GM21423 (cell line): ENCODE results near the gene PDCD10.

Experiments used
- ATAC-seq: cut with Tn5 transposase; IDR thresholded peaks from one replicate; pipeline ENCODE4 v1.9.1; 2021; ENCODE audit warnings: mild to moderate bottlenecking, moderate library complexity; ENCODE audit not compliant: unreplicated experiment

PDCD10 gene

DNA sequence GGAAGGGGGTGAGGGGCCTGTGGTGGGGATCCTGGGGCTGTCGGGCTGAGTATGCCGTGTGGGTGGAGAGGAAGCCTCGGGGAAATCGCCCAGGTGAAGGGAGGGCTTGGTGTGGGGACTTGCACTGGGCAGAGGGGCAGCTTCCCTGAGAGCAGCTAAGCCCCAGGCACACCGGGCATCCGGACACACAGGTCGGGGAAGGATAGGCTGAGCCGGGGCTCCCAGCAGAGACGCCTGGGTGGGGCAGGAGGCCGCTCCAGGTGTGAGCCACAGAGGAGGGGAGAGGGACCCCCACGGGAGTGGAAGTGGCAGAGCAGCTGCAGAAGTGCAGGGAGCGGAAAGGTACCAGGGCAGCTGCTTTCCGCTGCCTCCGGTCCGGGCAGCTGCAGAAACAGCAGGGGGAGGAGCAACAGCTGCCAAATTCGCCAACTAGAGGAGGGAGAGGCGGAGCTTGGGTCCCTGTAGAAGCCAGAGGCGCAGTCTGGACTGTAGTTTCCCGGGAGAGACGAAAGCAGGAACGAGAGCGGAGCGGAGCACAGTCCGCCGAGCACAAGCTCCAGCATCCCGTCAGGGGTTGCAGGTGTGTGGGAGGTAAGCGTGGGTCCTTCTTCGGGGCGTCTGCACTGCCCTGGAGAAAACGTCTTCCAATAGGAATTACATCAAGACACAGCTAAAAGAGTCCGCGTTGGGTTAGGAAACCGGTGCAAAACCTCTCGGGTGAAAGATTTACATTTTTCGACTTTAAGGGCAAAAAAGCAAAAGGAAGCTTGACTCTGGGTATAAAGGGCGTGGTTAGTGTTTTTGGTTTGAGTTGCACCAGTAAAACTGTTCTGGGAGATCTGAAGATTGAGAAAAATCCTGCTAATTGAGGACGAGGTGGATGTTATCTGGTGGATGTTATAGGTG, 794 bp upstream of the PDCD10 start, which contains the start of gene SERPINI1:
TSS of gene SERPINI1 (plus strand) at position 489 of the 906 bp plus-strand sequence. CDS start 53,408 bp downstream, outside the sequence.
- peak; percentile 59 for ATAC-seq

DNA sequence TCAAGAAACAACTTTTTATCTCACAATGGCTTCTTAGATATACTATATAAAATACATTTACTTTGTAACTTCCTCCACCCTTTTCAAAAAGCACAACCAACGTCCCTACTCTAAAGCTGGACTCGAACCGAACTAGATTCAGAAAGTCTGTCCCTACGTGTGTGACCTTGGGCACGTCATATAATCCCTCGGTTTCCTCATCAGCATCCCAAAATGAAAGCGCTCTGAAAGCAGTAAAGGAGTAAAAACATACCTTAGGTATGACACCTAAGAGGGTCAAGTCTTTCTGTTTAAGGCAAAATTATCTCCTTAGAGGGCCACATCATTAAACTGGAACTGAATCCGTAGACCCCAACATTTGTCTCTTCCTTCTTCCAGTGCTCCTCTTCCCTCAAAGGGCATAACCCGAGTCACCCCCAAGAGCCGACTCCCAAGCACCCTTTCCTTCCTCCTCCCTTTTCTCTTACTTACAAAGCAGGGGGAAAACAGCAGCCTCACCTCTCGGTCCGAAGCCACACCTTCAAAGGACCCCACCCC, 663 bp downstream of the PDCD10 start:
- no peak for ATAC-seq

DNA sequence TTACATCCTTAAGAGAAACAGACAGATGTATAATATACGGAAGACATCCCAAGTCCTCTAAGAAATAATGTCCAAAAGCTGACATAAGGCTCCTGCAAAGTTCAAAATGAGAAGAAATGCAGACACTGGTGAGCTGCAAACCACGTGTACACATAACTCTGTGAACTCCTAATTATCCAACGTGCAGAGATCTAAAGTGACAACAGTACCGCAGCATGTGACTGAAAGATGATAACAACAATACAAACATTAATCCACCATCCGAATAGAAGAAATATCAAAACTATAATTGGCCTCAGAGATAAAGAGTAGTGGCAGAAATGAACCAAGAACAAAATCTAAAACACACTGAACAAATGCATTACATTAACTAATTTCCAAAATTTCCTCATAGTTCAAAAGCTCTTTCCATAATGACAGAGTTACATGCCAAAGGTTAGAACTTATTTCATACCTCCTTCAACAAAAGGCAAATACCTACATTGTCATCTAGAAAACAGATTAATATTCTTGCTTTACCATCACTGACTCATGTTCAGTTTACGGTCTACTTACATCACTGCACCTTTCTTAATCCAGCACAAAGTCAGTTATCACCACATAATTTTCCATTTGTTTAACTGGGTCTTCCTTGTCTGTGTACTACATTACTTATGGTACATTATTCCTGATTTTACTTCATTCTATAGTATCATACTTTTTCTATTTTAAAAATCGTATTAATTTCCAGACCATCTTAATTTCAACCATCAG, 2.2 kb downstream of the PDCD10 start:
- no peak for ATAC-seq

DNA sequence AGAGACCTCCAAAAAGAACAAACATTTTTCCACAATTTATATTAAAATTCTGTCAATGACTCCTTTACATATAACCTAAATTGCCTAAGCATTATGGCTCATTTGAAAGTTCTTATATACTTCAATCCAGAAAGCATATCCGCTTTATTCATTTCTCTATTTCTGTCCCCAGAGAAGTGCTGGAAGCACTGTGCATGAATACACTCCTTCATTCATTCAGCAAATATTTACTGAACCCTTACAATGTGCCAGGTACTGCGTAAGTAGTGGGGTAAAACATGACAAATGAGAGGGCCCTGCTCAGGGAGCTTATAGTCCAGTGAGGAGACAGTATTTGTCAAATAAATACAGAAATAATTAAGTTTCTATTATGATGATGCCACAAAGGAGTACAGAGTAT, 3.3 kb downstream of the PDCD10 start:
- no peak for ATAC-seq

DNA sequence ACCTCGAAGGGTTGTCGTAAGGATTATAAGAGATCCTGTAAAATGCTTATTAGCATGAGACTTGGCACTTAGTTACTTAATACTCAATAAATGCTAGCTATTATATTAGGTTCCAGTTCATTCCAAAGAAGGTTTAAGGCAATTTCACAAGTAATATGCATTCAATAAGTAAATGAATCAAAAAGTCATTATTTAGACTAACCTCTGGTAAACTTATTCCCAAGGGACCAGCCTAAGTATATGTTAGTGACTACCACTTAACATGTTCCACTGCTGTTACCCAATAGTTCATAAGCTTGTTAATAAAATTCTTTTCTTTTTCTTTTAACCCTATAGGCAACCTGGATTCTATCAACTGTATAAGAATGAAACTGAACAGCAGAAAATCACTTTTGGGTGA, 5.1 kb downstream of the PDCD10 start:
- ATAC-seq: no peak

DNA sequence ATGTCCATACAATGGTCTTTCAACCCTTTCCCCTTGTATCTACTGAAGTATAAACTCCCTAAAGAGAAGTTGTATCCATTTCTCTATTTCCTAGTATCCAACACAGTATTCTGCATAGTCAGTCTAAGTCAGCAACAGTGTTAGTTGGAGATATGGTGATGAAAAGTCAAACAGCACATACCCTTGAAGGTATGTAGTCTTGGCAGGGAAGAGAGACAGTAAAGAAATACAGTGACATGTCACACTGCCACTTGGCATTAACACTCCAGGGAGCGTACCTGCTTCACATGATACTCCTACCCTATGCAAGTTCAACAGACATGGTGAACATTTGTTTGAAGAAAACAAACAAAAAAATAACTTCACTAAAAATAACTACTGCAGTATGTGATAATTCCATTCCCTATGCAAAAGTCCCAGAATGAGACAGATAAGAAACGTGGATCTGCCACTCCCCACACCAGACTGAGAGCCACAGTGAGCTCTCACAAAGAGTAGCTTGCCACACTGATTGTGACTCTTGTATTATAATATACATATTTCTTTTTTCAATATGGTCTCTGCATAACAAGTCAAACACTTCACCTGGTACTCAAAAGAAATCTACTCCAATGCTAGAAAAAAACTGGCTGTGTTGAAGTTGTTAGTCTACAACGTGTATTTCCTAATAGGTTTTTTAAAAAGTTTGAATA, 5.9 kb downstream of the PDCD10 start:
- ATAC-seq: no peak

DNA sequence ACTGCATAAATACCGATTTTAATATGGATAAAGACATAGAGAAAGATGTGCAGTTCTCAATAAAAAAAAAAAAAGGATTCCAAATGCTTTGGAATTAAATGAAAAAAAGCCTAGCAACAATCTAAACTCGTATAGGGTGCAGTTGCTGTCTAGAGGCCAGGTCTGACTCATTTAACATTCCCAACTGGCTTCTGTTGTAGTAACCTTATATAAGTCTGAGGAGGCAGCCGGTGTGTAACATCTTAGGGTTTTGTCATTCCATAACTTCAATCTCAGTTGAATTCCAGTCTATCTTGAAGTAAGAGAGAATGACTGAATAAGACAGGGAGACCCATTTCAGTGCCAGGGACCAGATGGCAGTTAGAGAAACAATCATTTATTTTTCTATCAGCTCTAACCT, 6.5 kb downstream of the PDCD10 start:
- ATAC-seq: no peak

DNA sequence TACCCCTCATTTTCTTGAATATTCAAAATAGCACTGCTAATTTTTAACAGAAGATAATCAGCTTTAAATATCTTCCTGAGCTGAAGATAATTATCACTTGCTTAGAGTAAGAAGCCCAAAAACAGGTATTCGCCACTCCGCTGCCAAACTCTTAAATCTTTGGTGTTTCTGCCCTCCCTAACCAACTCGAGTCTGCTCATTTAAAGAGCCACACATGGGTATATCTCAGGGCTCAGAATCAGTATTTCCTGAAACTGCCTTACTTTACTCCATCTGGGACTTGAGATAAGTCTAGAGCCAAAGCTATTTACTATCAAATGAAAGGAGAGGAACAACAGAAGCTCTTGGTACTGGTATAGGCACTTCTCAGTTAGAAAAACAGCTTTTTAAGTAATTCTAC, 10.8 kb downstream of the PDCD10 start:
- no peak for ATAC-seq

DNA sequence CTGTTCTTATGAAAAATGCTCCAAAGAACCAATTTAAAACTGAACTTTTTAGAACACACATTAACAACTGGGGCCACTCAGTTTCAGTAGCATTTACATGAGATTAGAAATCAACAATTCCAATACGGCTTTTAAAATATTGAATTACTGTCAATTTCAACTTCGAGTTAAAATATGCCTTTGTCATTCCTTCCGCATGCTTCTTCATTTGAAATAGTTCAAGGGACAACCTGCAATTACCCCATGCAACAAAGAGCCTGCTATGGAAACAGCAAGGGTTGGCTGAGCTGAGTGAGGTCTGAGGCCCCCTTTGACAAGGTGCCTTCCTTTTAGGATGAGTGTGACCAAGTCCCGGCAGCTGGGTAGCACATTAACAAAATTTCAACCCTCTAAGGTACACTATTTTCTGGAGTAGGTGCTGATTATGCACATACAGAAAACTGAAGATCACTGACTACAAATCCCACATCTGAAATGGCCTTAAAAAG, 11.6 kb downstream of the PDCD10 start:
- ATAC-seq: no peak

DNA sequence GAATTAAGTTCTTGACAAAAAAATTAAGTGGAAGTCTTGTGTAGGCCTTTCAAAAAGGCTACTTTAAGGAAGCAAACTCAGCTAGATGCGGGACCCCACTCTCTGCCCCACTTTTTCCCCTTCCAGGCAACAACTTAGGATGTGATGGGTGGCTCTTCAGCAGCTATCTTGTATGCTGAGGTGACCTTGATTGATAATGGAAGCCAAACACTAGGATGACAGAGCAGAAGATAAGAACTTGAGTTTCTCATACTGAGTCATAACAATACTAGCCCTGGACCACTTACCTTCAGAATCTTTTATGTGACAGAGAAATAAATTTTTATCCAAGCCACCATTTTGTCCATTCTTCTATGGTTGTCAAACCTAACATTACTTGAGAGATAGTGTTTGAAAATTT, 16.1 kb downstream of the PDCD10 start:
- ATAC-seq: no peak

DNA sequence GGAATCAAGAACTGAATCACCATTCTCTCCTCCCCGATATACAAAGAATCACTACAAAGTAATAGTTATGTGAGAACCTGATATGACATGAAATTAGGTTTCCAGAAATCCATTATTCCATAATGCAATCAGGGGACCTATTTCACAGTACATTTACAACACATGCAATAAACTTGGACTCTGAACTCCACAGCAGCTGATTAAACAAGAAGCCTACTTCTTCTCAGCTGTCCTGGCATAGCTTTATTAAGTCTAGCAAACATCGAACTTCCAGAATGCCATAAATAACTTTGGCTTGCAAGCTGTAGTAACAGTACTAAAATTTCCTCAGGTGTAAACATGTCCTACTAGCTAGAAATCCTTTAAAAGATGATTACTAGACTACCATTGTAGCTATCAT, 17.8 kb downstream of the PDCD10 start:
- ATAC-seq: no peak

DNA sequence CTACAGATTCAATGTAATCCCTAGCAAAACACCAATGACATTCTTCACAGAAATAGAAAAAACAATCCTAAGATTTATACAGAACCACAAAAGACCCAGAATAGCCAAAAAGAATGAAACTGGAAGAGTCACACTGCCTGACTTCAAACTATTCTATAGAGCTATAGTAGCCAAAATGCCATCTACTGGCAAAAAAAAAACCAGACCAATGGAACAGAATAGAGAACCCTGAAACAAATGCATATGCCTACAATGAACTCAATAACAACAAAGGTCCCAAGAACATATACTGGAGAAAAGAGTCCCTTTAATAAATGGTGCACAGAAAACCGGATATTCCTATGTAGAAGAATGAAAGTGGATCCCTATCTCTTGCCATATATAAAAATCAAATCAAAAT, 19.8 kb downstream of the PDCD10 start:
- no peak for ATAC-seq

DNA sequence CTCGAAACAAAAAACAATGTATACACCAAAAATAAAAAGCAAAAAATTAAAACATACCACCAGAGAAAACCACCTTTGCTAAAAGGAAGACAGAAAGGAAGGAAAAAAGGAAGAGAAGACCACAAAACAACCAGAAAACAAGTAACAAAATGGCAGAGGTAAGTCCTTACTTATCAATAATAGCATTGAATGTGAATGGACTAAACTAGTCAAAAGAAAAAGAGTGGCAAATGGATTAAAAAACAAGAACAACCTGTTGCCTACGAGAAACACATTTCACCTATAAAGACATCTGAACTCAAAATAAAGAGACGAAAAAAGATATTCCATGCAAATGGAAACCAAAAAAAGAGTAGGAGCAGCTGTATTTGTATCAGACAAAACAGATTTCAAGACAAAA, 22.2 kb downstream of the PDCD10 start:
- no peak for ATAC-seq

DNA sequence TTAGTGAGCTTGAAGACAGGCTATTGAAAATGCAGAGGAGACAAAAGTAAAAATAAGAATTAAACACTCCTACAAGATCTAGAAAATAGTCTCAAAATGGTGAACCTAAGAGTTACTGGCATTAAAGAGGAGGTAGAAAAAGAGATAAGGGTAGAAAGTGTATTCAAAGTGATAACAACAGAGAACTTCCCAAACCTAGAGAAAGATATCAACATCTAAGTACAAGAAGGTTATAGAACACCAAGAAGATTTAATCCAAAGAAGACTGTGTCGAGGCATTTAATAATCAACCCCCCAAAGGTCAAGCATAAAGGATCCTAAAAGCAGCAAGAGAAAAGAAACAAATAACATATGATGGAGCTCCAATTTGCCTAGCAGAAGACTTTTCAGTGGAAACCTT, 23.3 kb downstream of the PDCD10 start:
- ATAC-seq: no peak

DNA sequence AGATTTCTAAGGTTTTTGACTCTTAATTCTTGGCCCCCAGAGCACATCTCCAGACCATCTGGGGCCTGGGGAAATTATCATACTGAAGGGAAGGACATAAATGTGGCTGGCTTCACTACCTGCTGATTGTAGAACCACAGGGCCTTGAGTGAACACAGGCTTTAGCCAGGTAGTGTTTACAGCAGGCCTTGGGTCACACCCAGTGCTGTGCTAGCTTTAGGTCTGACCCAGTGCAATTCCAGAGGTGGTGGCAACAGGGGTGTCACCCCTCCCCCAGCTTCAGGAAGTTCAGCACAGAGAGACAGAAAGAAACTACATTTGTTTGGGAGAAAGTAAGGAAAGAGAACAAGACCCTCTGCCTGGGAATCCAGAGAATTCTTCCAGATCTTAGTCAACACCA, 24.1 kb downstream of the PDCD10 start:
- ATAC-seq: no peak

DNA sequence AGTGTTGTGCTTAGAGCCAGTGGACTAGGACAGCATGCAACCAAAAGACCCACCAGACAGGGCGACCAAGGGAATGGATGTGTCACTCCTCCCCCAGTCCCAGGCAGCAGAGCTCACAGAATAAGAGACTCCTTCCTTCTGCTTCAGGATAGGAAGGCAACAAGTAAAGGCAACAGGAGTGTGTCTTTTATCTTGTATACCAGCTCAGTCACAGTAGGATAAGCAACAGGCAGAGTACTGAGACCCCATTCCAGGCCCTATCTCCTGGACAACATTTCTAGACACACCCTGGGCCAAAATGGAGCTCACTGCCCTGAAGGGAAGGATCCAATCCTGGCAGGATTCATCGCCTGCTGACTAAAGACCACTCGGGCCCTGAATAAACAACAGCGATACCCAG, 25.0 kb downstream of the PDCD10 start:
- no peak for ATAC-seq

DNA sequence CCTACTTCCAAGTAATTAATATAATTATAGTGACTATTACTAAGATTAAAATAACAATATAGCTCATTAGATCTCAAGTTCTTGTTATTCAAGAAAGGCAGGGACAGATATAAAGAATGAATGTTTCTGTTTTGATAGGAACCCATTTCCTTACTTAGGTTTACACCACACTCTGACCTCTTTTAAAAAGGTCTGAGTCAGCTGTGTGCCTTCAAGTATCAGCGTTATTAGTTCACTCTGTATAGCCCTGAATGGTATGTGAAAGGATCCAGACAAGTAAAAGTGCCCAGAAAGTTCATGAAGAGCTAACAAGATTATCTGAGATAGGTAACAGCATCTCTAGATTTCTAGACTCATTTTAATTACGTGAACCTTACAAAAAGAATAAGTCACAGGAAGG, 28.9 kb downstream of the PDCD10 start:
- no peak for ATAC-seq

DNA sequence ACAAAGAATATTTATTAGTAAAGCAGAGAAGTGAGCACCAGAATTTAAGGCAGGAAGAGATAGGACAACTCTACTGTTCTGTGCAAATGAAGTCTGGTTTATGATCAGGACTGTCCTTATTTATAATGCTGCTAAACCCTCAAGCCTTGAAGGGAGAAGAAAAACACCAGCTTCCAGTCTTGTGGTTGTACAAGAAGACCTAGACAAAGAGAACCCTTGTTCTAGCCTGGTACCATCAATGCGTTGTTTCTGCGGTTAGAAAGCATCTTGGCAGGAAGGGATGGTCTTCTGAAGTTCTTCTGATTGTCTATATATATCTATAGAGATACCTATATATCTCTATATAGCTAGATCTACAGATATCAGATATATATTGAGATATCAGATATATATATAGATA, 33.8 kb downstream of the PDCD10 start:
- ATAC-seq: no peak

DNA sequence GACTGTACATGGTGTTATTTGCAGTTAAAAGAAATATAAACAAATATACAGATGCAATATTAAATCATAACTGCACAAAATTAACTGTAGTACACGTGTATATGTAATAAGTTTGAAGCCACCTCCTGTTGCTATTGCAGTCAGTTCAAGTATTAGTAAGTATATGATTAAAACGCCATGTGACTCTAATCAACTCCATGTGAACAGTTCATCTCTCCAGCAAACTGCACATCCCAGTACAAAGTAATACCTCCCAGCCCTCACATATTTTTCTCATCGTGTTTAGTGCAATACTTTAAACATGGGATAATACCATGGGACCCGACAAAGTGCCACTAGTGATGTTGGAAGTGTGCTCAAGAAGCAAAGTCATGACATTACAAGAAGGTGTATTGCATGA, 34.6 kb downstream of the PDCD10 start:
- no peak for ATAC-seq

DNA sequence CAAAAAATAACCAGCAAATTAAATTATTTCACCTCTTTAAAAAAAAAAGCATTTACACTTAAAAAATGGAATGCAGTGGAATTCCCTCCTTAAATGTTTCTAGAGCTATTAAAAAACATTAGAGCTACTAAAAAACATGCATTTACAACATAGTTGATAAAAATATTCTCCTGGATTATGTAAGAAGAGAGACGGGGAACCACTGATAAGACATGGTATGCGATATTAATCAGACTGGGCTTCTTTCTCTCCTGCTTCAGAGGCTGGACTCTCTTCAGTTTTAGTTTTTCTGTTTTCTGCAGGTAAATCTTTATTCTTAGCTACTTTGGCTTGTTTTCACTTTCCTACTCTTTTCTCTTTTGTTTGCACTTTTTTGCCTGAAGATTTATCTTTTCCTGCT, 40.6 kb downstream of the PDCD10 start:
- no peak for ATAC-seq

DNA sequence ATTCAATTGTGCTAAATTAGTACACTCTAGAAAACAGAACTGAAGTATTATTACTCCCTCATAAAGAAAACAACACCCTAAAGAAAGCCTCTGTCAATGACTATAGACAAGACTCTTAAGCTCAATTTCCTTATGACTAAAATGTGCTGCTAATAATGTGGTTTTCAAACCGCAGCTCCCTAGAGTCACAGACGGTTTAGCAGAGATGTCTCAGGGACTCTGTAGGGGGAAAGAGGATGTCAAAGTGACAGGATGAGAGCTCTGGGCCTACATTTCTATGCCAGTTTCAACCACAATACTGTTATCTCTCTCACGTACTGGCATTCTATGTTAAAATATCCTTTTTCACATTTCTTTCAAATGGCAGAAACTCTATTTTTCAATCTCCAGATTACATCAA, 43.3 kb downstream of the PDCD10 start:
- ATAC-seq: peak; percentile 100
